ENCODE results near the gene TMEM147. TPM values are rescaled to one million over a fixed set of nuclear protein-coding genes. Genes with fewer than 3 reads are reported as not detected.

TMEM147 gene
- total RNA-seq, 1 donor from 2014 or later = 69.3 TPM

DNA sequence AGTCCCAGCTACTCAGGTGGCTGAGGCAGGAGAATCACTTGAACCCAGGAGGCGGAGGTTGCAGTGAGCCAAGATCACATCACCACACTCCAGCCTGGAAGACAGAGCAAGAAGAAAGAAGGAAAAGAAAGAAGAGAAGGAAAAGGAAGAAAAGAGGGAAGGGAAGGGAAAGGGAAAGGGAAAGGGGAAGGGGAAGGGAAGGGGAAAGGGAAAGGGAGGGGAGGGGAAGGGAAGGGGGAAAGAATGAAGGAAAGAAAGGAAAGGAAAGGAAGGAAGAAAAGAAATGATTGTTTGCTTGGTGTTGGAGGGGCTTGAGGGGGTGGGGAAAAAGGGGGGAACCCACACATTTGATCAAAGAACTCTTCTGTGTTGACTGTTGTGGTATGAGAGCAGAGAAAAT is 50.5 kb downstream of the TMEM147 start:
- H3K36me3 ChIP-seq (ENCODE audit: insufficient read depth, low read length) = no peaks in the 10 kb centered on the region
- no peak overlapping the region for H2AFZ ChIP-seq (ENCODE audit: low read depth, low read length)
- H3K27me3 ChIP-seq (ENCODE audit: insufficient read depth, low read length) = no peaks in the 10 kb centered on the region
- TF ChIP-seq EZH2 (IDR thresholded peaks at IDR 0.05; ENCODE audit: insufficient read depth, low read length) = no peak
- TF ChIP-seq, protein P1, sequence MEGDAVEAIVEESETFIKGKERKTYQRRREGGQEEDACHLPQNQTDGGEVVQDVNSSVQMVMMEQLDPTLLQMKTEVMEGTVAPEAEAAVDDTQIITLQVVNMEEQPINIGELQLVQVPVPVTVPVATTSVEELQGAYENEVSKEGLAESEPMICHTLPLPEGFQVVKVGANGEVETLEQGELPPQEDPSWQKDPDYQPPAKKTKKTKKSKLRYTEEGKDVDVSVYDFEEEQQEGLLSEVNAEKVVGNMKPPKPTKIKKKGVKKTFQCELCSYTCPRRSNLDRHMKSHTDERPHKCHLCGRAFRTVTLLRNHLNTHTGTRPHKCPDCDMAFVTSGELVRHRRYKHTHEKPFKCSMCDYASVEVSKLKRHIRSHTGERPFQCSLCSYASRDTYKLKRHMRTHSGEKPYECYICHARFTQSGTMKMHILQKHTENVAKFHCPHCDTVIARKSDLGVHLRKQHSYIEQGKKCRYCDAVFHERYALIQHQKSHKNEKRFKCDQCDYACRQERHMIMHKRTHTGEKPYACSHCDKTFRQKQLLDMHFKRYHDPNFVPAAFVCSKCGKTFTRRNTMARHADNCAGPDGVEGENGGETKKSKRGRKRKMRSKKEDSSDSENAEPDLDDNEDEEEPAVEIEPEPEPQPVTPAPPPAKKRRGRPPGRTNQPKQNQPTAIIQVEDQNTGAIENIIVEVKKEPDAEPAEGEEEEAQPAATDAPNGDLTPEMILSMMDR (IDR thresholded peaks at IDR 0.05; ENCODE audit: insufficient read depth, low read depth, low read length) = no peak
- no peak overlapping the region for H3K4me2 ChIP-seq (ENCODE audit: low read length)
- H4K20me1 ChIP-seq (ENCODE audit: insufficient read depth, low read length) = no peaks in the 10 kb centered on the region
- Mint-ChIP-seq H3K27me3 (ENCODE audit: low read depth, unreplicated experiment) (peaks cover 5% of the 10 kb centered on the region), H3K27ac (ENCODE audit: unreplicated experiment) (no peak overlapping the region), H3K36me3 (ENCODE audit: low read depth, unreplicated experiment) (no peaks in the 10 kb centered on the region), H3K9me3 (ENCODE audit: unreplicated experiment) (no peaks in the 10 kb centered on the region), H3K4me1 (ENCODE audit: low read depth, unreplicated experiment) (no peaks in the 10 kb centered on the region), H3K4me3 (ENCODE audit: unreplicated experiment) (no peak overlapping the region)
- no peaks in the 10 kb centered on the region for H3K79me2 ChIP-seq (ENCODE audit: insufficient read depth, low read length)
- no peak overlapping the region for H3K4me3 ChIP-seq (ENCODE audit: insufficient read depth, low read depth, low read length)
- H3K27ac ChIP-seq (ENCODE audit: low read depth, low read length) = no peak overlapping the region
- DNase-seq (ENCODE audit: low read depth) = no peak
- no peaks in the 10 kb centered on the region for H3K4me1 ChIP-seq (ENCODE audit: insufficient read depth, low read length)
- H3K9ac ChIP-seq (ENCODE audit: low read length) = no peak overlapping the region
- no peak for FAIRE-seq
- no peaks in the 10 kb centered on the region for H3K9me3 ChIP-seq (ENCODE audit: insufficient read depth, low read depth, low read length)

DNA sequence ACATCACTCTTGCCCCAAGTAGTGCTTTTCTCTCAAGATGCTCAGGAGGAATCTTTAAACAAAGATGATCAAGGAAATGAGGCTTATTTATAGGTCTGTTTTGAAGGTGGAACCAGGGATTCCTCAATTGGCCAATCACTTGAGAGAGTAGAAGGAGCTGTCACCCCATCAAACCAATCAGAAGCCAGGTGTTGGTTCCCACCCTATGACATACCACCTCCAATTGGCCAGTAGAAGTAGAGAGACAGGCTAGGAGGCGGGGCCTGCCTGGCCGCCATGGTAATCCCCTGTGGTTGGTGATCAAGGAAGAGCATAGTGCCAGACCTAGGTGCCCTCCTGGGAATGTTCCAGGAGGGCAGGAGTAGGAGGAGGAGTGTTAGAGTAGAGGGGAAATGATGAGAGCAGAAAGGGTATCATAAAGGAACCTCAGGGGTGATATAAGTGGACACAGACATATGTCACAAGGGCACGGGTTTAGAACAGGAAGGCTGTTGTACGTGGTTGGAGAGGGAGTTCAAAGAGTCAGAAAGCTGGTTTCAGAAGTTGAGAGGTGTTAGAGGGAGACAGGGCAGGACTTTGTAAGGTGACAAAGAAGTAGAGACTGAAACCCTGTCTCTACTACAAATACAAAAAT is 51.1 kb downstream of the TMEM147 start:
- TF ChIP-seq, protein P1 (IDR thresholded peaks at IDR 0.05; ENCODE audit: insufficient read depth, low read depth, low read length) = no peak
- TF ChIP-seq EZH2 (IDR thresholded peaks at IDR 0.05; ENCODE audit: insufficient read depth, low read length) = no peak
- no peak for FAIRE-seq
- no peak overlapping the region for H3K27ac Mint-ChIP-seq (ENCODE audit: unreplicated experiment)

More for the DNA sequence above, 51.1 kb downstream of the TMEM147 start:
- no peaks in the 10 kb centered on the region for H3K79me2 ChIP-seq (ENCODE audit: insufficient read depth, low read length)
- no peak for DNase-seq (ENCODE audit: low read depth)
- H2AFZ ChIP-seq (ENCODE audit: low read depth, low read length) = no peak overlapping the region
- no peak overlapping the region for H3K27ac ChIP-seq (ENCODE audit: low read depth, low read length)
- H3K9ac ChIP-seq (ENCODE audit: low read length) = no peak overlapping the region
- Mint-ChIP-seq H3K4me3 (ENCODE audit: unreplicated experiment) (no peak overlapping the region), H3K9me3 (ENCODE audit: unreplicated experiment) (peaks cover 3% of the 10 kb centered on the region), H3K36me3 (ENCODE audit: low read depth, unreplicated experiment) (no peaks in the 10 kb centered on the region), H3K27me3 (ENCODE audit: low read depth, unreplicated experiment) (peaks cover 8% of the 10 kb centered on the region), H3K4me1 (ENCODE audit: low read depth, unreplicated experiment) (no peaks in the 10 kb centered on the region)
- no peaks in the 10 kb centered on the region for H4K20me1 ChIP-seq (ENCODE audit: insufficient read depth, low read length)
- no peak overlapping the region for H3K4me2 ChIP-seq (ENCODE audit: low read length)
- H3K27me3 ChIP-seq (ENCODE audit: insufficient read depth, low read length) = no peaks in the 10 kb centered on the region
- no peaks in the 10 kb centered on the region for H3K36me3 ChIP-seq (ENCODE audit: insufficient read depth, low read length)
- H3K9me3 ChIP-seq (ENCODE audit: insufficient read depth, low read depth, low read length) = no peaks in the 10 kb centered on the region
- no peaks in the 10 kb centered on the region for H3K4me1 ChIP-seq (ENCODE audit: insufficient read depth, low read length)
- no peak overlapping the region for H3K4me3 ChIP-seq (ENCODE audit: insufficient read depth, low read depth, low read length)

Other genes with a start within 250 kb of the TMEM147 start
- not detected in 2 replicates for gene CD22, start 216.4 kb upstream of the TMEM147 start, total RNA-seq
- gene FFAR1, start 197.7 kb upstream of the TMEM147 start, total RNA-seq = not detected in 2 replicates
- gene FFAR3, start 187.2 kb upstream of the TMEM147 start, total RNA-seq = not detected in 2 replicates
- gene GPR42, start 174.6 kb upstream of the TMEM147 start, total RNA-seq = not detected in 2 replicates
- not detected in 2 replicates for gene FFAR2, start 97.4 kb upstream of the TMEM147 start, total RNA-seq
- gene KRTDAP, start 55.2 kb upstream of the TMEM147 start, total RNA-seq = not detected in 2 replicates
- gene DMKN, start 32.0 kb upstream of the TMEM147 start, total RNA-seq = 50.7 and 56.9 TPM in 2 replicates
- 0.18 and 0.38 TPM in 2 replicates for gene SBSN, start 17.3 kb upstream of the TMEM147 start, total RNA-seq
- not detected in 2 replicates for gene GAPDHS, start 12.2 kb upstream of the TMEM147 start, total RNA-seq
- gene ATP4A, start 18.0 kb downstream of the TMEM147 start, total RNA-seq = not detected in 2 replicates
- gene PMIS2, start 40.5 kb downstream of the TMEM147 start, total RNA-seq = not detected in 2 replicates
- gene HAUS5, start 67.1 kb downstream of the TMEM147 start, total RNA-seq = 5.3 and 6.0 TPM in 2 replicates
- gene RBM42, start 83.4 kb downstream of the TMEM147 start, total RNA-seq = 102 and 106 TPM in 2 replicates
- 0.45 TPM in 1 of 2 replicates, not detected in the other for gene ETV2, start 96.1 kb downstream of the TMEM147 start, total RNA-seq
- gene COX6B1, start 102.7 kb downstream of the TMEM147 start, total RNA-seq = 326 and 344 TPM in 2 replicates
- gene UPK1A, start 120.9 kb downstream of the TMEM147 start, total RNA-seq = 0.18 TPM in 1 of 2 replicates, not detected in the other
- gene ZBTB32, start 158.9 kb downstream of the TMEM147 start, total RNA-seq = not detected in 2 replicates
- 28.7 and 29.0 TPM in 2 replicates for gene KMT2B, start 172.4 kb downstream of the TMEM147 start, total RNA-seq
- 2.0 and 2.4 TPM in 2 replicates for gene IGFLR1, start 196.8 kb downstream of the TMEM147 start, total RNA-seq
- 15.7 and 16.6 TPM in 2 replicates for gene U2AF1L4, start 199.8 kb downstream of the TMEM147 start, total RNA-seq
- gene PSENEN, start 200.0 kb downstream of the TMEM147 start, total RNA-seq = 97.5 and 100 TPM in 2 replicates
- 12.7 and 15.6 TPM in 2 replicates for gene LIN37, start 202.9 kb downstream of the TMEM147 start, total RNA-seq
- 1.2 and 1.9 TPM in 2 replicates for gene HSPB6, start 211.4 kb downstream of the TMEM147 start, total RNA-seq
- 32.9 and 35.6 TPM in 2 replicates for gene PROSER3, start 212.6 kb downstream of the TMEM147 start, total RNA-seq
- gene ARHGAP33, start 229.9 kb downstream of the TMEM147 start, total RNA-seq = 5.5 and 6.8 TPM in 2 replicates